Effector CD8-positive, alpha-beta T cell (primary cell): ENCODE data around the gene NRK.
"Not testable (repeated sequence)": the region's sequence is repeated elsewhere in the genome, so short reads cannot be mapped to it uniquely, and the experiment has no call there.

Experiments
- DNase-seq: peaks from one replicate; lab custom pipeline; 2025; lab: John Stamatoyannopoulos, UW
- total RNA-seq, 4 experiments: gene quantifications; one replicate each; lab custom pipeline; 2026; lab: John Stamatoyannopoulos, UW

The NRK gene, protein sequence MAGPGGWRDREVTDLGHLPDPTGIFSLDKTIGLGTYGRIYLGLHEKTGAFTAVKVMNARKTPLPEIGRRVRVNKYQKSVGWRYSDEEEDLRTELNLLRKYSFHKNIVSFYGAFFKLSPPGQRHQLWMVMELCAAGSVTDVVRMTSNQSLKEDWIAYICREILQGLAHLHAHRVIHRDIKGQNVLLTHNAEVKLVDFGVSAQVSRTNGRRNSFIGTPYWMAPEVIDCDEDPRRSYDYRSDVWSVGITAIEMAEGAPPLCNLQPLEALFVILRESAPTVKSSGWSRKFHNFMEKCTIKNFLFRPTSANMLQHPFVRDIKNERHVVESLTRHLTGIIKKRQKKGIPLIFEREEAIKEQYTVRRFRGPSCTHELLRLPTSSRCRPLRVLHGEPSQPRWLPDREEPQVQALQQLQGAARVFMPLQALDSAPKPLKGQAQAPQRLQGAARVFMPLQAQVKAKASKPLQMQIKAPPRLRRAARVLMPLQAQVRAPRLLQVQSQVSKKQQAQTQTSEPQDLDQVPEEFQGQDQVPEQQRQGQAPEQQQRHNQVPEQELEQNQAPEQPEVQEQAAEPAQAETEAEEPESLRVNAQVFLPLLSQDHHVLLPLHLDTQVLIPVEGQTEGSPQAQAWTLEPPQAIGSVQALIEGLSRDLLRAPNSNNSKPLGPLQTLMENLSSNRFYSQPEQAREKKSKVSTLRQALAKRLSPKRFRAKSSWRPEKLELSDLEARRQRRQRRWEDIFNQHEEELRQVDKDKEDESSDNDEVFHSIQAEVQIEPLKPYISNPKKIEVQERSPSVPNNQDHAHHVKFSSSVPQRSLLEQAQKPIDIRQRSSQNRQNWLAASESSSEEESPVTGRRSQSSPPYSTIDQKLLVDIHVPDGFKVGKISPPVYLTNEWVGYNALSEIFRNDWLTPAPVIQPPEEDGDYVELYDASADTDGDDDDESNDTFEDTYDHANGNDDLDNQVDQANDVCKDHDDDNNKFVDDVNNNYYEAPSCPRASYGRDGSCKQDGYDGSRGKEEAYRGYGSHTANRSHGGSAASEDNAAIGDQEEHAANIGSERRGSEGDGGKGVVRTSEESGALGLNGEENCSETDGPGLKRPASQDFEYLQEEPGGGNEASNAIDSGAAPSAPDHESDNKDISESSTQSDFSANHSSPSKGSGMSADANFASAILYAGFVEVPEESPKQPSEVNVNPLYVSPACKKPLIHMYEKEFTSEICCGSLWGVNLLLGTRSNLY (N-terminal part only)
- total RNA-seq: 0 to 0.09 (median 0) reads per million in 4 experiments

- DNase-seq: no peak
These were observed at the start of gene NRK for GRCh38 chrX:105822138-105823091. Gene NRK, plus strand, starts transcription at chrX:105822539. Its CDS starts 307 bp downstream, at chrX:105822846.

DNA sequence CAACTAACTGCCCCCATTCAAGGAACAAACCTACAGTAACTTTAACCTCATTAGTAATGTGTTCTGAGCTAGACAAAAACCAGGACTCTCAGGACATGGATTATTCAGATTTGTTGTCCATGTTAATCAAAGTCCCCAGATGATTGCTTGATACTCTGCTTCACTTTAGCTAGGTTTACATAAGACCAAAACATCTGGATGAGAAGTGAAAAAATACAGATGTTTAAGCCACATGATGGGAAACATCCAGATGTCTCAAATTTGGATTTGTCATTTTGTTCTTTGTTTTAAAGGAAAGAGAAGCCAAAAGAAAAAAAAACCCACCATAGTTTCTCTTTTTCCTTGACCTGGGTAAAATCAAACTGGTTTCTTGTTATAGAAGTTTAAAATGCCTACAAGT lies 48.5 kb upstream of the NRK start:
- no peak for DNase-seq

DNA sequence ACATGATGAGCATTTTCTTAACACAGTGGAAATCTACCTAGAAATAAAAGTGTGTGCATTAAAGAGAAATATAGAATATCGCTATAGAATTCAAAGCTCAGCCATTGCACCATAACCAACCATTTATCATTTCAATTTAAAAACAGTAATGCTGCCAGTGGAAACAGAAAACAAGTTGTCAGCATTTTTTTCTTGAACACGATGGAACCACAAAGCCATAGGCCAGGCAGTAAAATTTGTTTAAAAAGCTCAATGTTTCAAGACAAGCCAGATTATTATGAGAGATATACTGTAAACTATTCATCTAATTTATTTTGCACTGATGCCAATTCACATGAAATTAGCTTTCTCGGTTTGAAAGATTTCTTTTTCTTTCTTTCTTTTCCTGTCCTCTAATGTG lies 46.7 kb upstream of the NRK start:
- no peak for DNase-seq

DNA sequence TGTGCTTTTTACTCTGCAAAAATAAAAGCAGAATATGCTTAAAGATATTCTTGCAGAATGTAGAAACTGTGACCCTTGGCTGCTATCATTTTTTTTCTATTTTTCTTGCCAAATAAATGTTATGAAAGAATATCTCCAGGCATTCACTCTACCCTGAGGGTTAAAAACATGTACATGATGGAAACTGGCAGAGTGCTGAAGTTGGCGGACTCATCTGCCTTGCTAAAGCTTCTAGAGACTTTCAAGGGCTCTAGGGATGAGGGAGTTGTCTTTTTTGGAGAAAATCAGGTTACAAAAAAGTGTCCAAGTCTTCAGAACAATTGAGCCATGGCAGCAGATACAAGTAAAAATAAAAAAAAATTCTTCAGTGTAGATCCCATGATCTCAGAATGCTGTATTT lies 40.5 kb upstream of the NRK start:
- no peak for DNase-seq

GRCh38 chrX:105796877-105797276 lies 25.5 kb upstream of the NRK start:
- DNase-seq: not testable (repeated sequence)

DNA sequence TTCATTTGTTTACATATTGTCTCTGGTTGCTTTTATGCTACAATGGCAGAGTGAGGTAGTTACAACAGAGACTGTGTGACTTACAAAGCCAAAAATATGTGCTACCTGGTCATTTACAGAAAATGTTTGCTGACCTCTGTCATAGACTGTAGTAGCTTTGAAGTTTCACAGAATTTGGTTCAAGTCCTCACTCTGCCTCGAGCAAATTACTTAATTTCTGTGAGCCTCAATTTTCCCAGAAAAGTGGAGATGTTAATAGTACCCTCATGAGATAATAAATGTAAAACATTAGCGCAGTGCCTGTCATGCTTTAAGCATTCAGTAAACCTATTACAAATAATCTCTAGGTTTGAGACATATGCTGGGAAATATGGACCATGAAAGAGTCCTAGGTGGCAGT lies 18.4 kb upstream of the NRK start:
- no peak for DNase-seq

GRCh38 chrX:105805655-105806054 lies 16.7 kb upstream of the NRK start:
- DNase-seq: not testable (repeated sequence)

DNA sequence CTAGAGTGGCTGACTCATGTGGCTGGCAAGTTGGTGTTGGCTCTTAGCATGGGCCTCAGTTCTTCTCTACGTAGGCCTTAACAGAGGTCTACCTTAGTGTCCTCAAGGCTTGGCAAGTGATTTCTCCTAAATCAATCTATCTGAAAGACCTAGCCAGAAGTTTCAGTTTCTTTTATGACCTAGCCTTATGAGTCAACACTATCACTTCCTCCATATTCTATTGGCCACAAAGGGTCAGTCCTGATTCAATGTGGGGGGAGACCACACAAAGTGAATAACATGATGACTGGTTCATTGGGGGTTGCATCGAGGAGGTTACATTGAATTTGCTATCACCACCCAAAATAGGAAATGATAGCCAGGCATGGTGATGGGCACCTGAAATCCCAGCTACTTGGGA lies 5.8 kb upstream of the NRK start:
- DNase-seq: no peak

- no peak for DNase-seq
These were observed 2.1 kb upstream of the NRK start for GRCh38 chrX:105820247-105820646.

- no peak for DNase-seq
These were observed 743 bp upstream of the NRK start for GRCh38 chrX:105821471-105822121.

DNA sequence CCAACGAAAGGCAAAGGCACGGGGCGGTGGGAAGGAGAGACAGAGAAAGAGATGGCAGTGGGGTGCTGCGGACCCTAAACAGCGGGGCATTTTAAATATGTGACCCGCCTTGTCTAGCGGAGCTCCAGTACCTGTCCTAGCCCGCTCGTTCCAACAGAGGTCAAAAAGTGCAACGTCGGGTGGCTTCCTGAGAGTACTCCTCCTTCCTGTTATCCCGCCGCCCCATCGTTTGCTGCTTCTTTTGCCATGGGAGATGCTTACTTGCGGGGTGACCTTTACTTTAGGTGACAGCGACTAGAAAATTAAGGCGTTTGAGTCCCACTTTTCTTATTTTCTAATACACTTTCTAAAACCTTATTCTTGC lies 735 bp downstream of the NRK start:
- DNase-seq: no peak

DNA sequence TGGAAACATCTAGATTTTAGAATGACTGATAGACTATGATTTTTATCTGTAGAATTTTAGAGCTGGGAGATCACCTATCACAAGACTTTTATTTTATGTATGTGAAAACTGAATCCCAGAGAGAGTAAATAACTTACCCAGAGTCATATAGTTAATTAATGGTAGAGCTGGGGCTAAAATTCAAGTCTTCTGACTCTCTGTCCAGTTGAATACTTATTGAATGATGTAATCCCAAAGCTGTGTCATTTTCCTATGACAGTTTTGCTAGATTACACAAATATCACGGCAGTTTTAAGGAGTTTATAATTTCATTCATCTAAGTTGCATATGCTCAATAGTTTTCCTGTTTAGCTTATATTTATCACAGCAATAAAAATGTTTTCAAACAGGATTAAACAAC lies 6.7 kb downstream of the NRK start:
- no peak for DNase-seq

DNA sequence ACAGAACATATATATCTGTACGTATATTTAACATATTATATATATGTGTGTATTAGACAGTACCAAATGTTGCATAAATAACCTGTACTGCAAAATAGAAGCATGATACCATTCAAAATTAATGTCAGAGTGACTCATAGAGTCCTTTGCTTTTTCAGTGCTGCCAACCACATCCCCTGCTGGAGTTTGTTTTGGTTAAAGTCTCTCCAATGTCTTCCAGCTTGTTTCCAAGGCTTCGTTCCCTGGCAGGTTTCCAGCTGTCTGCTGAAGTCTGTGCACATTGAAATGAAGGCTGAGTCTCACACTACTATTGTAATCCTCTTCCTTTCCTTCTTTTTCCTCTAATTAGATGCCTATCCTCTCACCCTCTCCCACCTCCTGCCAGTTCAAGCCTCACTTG lies 14.9 kb downstream of the NRK start:
- DNase-seq: no peak

DNA sequence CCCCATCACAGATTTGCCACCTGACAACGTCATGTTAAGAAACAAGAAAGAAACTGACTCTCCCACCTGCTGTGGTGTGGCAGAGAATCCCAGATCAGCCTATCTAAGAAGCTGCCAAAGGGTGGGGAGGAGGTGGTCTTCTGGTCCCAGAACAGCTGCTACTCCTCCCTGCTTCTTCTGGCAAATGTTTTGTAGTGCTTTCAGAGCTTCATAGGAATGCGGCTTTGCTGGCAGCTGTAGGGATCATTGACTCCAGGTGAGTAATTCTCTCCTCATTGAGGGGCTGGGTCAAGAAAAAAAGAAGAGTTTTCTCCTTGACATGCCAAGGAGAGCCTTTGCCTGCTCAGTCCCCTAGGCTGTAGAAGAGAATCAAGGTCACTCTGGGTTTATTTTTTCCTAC lies 23.3 kb downstream of the NRK start:
- DNase-seq: no peak

DNA sequence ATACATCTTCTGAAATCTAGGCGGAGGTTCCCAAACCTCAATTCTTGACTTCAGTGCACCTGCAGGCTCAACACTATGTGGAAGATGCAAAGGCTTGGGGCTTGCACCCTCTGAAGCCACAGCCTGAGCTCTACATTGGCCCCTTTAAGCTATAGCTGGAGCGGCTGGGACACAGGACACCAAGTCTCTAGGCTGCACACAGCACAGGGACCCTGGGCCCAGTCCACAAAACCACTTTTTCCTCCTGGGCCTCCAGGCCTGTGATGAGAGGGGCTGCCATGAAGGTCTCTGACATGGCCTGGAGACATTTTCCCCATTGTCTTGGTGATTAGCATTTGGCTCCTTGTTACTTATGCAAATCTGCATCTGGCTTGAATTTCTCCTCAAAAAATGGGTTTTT lies 27.8 kb downstream of the NRK start:
- not testable (repeated sequence) for DNase-seq

- DNase-seq: no peak
These were observed 43.4 kb downstream of the NRK start for GRCh38 chrX:105865709-105866108.

- no peak for DNase-seq
These were observed 47.4 kb downstream of the NRK start for GRCh38 chrX:105869701-105870100.

- DNase-seq: no peak
These were observed 48.1 kb downstream of the NRK start for GRCh38 chrX:105870445-105870844.

DNA sequence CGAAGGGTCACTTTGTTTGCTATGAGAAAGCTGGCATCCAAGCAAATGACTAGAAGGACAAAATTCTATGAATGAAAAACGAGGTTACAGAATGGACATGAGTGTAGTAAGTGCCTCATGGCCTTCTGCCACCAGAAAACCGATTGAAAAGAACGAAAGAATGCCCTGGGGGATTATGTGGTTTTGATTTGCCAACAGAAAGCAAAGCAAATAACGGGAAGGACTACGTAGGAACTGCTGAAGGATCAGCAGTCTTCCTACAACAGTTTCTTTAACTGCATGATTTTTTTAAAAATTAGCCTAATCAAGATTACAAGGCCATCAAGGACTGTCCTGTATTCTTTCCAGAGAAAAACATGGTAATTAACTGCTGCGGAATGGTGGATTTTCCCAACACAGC lies 50.6 kb downstream of the NRK start:
- DNase-seq: no peak

DNA sequence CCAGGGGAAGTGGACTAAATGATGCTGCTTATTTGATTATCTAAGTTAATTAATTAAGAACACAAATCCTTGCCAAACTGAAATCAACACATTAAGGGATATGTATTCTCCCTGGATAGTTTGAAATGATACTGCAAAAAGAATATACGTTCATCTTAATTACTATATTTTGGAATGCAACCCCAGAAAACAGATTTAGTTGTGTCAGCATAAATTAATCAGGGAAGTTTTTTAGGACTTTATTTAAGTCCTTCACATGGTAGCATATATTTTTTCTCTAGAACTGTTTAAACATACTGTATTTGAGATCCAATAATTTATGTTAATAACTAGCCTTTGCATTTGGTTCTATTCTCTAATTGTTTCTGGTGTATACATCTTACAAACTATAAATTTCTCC lies 52.5 kb downstream of the NRK start:
- DNase-seq: no peak

GRCh38 chrX:105876658-105877057 lies 54.3 kb downstream of the NRK start:
- no peak for DNase-seq
